ENCODE results near the gene RNF8. TPM values are rescaled to one million over a fixed set of nuclear protein-coding genes. Genes with fewer than 3 reads are reported as not detected.

Gene RNF8
- total and polyA plus RNA-seq, 8 donors = 8.7 to 46.0 (median 15.3) TPM

DNA sequence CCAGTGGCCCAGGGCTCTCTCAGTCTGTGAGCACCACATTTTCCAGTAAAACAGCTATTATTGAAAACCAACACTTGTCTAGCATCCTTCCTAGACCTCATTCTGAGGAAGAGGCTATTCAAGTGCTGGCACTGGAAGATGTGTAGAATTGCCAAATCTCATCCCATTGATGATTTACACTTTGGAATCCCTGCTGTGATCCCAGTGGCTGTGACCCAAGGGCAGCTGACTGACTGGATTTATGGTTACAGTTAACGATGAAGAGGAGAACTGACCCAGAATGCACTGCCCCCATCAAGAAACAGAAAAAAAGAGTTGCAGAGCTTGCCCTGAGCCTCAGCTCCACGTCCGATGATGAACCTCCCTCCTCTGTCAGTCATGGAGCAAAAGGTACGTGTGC, 81.6 kb downstream of the RNF8 start:
- TF ChIP-seq EP300 (IDR thresholded peaks at IDR 0.05) = no peak
- no peak for TF ChIP-seq POLR2A (IDR thresholded peaks at IDR 0.05)
- TF ChIP-seq, protein P1, sequence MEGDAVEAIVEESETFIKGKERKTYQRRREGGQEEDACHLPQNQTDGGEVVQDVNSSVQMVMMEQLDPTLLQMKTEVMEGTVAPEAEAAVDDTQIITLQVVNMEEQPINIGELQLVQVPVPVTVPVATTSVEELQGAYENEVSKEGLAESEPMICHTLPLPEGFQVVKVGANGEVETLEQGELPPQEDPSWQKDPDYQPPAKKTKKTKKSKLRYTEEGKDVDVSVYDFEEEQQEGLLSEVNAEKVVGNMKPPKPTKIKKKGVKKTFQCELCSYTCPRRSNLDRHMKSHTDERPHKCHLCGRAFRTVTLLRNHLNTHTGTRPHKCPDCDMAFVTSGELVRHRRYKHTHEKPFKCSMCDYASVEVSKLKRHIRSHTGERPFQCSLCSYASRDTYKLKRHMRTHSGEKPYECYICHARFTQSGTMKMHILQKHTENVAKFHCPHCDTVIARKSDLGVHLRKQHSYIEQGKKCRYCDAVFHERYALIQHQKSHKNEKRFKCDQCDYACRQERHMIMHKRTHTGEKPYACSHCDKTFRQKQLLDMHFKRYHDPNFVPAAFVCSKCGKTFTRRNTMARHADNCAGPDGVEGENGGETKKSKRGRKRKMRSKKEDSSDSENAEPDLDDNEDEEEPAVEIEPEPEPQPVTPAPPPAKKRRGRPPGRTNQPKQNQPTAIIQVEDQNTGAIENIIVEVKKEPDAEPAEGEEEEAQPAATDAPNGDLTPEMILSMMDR (IDR thresholded peaks at IDR 0.05) = no peak
- TF ChIP-seq POLR2AphosphoS5 (IDR thresholded peaks at IDR 0.05) = no peak
- peaks cover 22 to 64% (median 48%) of the 10 kb centered on the region in 4 donors for H3K4me1 ChIP-seq
- no peaks in the 10 kb centered on the region for H3K27me3 ChIP-seq
- DNase-seq = no peak
- intact Hi-C loops (cut with DNase I; ENCODE audit: low total_unique reads) = no loop called here
- no peak overlapping the region for H3K4me3 ChIP-seq
- no peak overlapping the region for H3K27ac ChIP-seq
- 79 to 85% (median 81%) methylated on average over 4 of the region's 4 CpGs for WGBS, 5 donors
- peaks cover 6 to 47% (median 42%) of the 10 kb centered on the region in 4 donors for H3K36me3 ChIP-seq
- no peaks in the 10 kb centered on the region for H3K9me3 ChIP-seq

DNA sequence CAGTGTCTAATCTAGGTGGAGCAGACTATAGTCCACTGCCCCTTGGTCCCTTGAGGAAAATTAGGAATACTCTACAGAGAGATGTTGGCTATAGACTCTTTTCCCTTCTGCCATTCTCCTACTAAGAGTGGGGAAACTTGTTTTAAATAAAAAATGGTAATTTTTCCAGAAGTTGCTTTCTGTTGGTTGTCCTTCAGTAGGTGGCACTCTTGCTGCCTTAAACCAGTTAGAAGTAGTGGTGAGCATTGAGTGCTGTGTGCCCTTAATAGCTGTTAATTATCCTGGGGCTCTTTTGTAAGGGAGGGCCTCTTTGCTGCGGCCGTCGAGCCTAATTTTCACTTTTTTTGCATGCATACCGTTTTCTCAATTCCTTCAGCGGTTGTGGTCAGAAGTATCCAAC, 82.0 kb downstream of the RNF8 start:
- Histone ChIP-seq H3K27me3 (no peaks in the 10 kb centered on the region), H3K36me3 (peaks cover 6 to 51% (median 43%) of the 10 kb centered on the region in 4 donors)
- WGBS, 5 donors = 86 to 92% (median 89%) methylated on average over 5 of the region's 5 CpGs

DNA sequence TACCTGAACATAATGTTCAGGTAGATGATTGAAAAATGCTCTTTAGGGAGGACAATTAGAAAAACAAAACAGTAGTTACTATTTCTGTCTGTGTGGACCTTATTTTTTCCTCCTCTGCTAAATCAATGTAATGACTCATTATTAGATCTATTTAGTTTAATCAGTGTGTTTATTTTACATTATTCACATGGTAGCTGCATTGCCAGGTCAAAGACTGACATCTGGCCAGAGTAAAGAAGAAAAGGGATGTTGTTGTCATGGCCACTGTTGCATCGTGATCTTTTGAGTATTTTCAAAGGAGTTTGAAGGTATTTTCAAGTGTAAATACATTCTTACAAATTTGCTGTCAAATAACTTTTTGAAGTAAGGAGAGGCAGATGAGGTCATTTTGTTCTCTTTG, 85.1 kb downstream of the RNF8 start:
- 19 to 56% (median 31%) methylated on average over 1 of the region's 1 CpG for WGBS, 5 donors
- intact Hi-C loops (cut with DNase I; ENCODE audit: low total_unique reads) = no loop called here
- DNase-seq = no peak
- Histone ChIP-seq H3K27me3 (no peaks in the 10 kb centered on the region), H3K4me3 (no peak overlapping the region), H3K9me3 (no peaks in the 10 kb centered on the region), H3K4me1 (peaks cover 34 to 90% (median 65%) of the 10 kb centered on the region in 4 donors), H3K36me3 (peaks cover 6 to 56% (median 45%) of the 10 kb centered on the region in 4 donors), H3K27ac (peak overlapping the region in 1 of 5 donors; percentile 47)
- TF ChIP-seq POLR2A (IDR thresholded peaks at IDR 0.05) = no peak
- TF ChIP-seq POLR2AphosphoS5 (IDR thresholded peaks at IDR 0.05) = no peak
- TF ChIP-seq, protein P1 (IDR thresholded peaks at IDR 0.05) = no peak
- no peak for TF ChIP-seq EP300 (IDR thresholded peaks at IDR 0.05)

More for the DNA sequence above, 82.0 kb downstream of the RNF8 start:
- Histone ChIP-seq H3K27ac (no peak overlapping the region), H3K9me3 (no peaks in the 10 kb centered on the region), H3K4me3 (no peak overlapping the region), H3K4me1 (peaks cover 26 to 69% (median 52%) of the 10 kb centered on the region in 4 donors)
- intact Hi-C loops (cut with DNase I; ENCODE audit: low total_unique reads) = no loop called here
- no peak for DNase-seq
- TF ChIP-seq, protein P1 (IDR thresholded peaks at IDR 0.05) = no peak
- TF ChIP-seq EP300 (IDR thresholded peaks at IDR 0.05) (no peak), POLR2A (IDR thresholded peaks at IDR 0.05) (no peak), POLR2AphosphoS5 (IDR thresholded peaks at IDR 0.05) (no peak)

DNA sequence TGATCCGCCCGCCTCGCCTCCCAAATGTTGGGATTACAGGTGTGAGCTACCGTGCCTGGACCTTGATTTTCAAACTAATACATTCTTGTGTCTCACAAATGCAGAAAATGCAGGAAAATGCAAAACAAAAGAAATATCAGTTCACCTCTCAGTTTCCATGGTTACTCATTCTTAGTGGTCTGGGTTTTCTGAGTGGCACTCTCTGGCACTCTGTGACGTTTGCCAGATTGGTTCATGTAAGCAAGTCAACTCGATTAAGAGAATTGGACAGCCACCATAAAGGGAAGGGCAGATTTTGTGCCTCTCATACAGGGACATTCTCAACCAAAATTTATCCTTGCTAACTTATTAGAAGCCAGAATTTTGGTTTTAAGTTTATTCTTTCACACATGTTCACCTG, 87.9 kb downstream of the RNF8 start:
- TF ChIP-seq EP300 (IDR thresholded peaks at IDR 0.05) = no peak
- TF ChIP-seq POLR2A (IDR thresholded peaks at IDR 0.05) = no peak
- H3K36me3 ChIP-seq = peaks cover 31 to 70% (median 58%) of the 10 kb centered on the region in 4 donors
- WGBS, 5 donors = 74 to 84% (median 80%) methylated on average over 6 of the region's 6 CpGs

More for the DNA sequence above, 87.9 kb downstream of the RNF8 start:
- intact Hi-C loops (cut with DNase I; ENCODE audit: low total_unique reads) = no loop called here
- H3K9me3 ChIP-seq = no peaks in the 10 kb centered on the region
- H3K4me1 ChIP-seq = peaks cover 34 to 65% (median 50%) of the 10 kb centered on the region in 4 donors
- no peak for DNase-seq
- H3K27ac ChIP-seq = peak overlapping the region in 2 of 5 donors; percentile 68 to 79
- no peaks in the 10 kb centered on the region for H3K27me3 ChIP-seq
- H3K4me3 ChIP-seq = no peak overlapping the region
